A549 (cell line): ENCODE measurements around the gene COPZ2. TPM values are rescaled to one million over a fixed set of nuclear protein-coding genes. Genes with fewer than 3 reads are reported as not detected.

ENCODE experiments used
- ATAC-seq, 2 experiments: fragments of 200-7000 bp in 1 of 2; fragments of >200 bp in 1 of 2; cut with Nextera tagmentation in 1 of 2; cut with Tn5 transposase in 1 of 2; 3 replicates each; pipeline versions ENCODE4 v1.8.0 to v1.9.1; 2018 to 2020; ENCODE audit warnings: mild to moderate bottlenecking in 1 of 2, moderate library complexity in 1 of 2
- CTCF ChIA-PET: fragments of 300-600 bp; sonication (Branson Sonifier 250); formaldehyde crosslinking; extraction: SDS; loops from one replicate; lab custom pipeline; 2021; ENCODE audit warnings: antibody characterized with exemption, inconsistent platforms; lab: Yijun Ruan, JAX
- POLR2A ChIA-PET: fragments of 350-600 bp; formaldehyde crosslinking; extraction: SDS; loops from one replicate; lab custom pipeline; 2021; ENCODE audit warnings: antibody characterized with exemption, inconsistent platforms; lab: Yijun Ruan, JAX
- DNase-seq, 2 experiments: peaks; one replicate each; pipeline versions ENCODE4 v3.0.0 to v3.0.0-alpha.2; 2011 to 2016; ENCODE audit warnings: low read depth in 1 of 2, low spot score in 1 of 2
- FAIRE-seq: peaks from 2 replicates; lab custom pipeline; 2011; peaks lifted over from hg19 to GRCh38; lab: Jason Lieb, UNC
- H3K27ac ChIP-seq, 2 experiments: fragments of >200 bp; sonication (Bioruptor Twin); formaldehyde crosslinking; 3 replicates each; pipeline ENCODE4 v1.5.1; 2016 to 2017
- H3K4me1 ChIP-seq: fragments of >200 bp; sonication (Bioruptor Twin); formaldehyde crosslinking; 3 replicates; pipeline ENCODE4 v1.6.1; 2016
- H3K4me2 ChIP-seq: fragments of >200 bp; sonication (Bioruptor Twin); formaldehyde crosslinking; 3 replicates; pipeline ENCODE4 v1.6.1; 2016
- H3K4me3 ChIP-seq: fragments of >200 bp; sonication (Bioruptor Twin); formaldehyde crosslinking; 3 replicates; pipeline ENCODE4 v1.5.1; 2016
- H3K9me3 ChIP-seq: fragments of >200 bp; sonication (Bioruptor Twin); formaldehyde crosslinking; 3 replicates; pipeline ENCODE4 v1.6.1; 2016
- ATOH8 ChIP-seq: fragments of 250-450 bp; sonication (Bioruptor Pico); IDR thresholded peaks from 2 replicates; pipeline ENCODE4 v1.5.0; 2020; ENCODE audit warnings: low read depth, mild to moderate bottlenecking, moderate library complexity
- BCL3 ChIP-seq: fragments of >200 bp; sonication (Bioruptor Twin); formaldehyde crosslinking; IDR thresholded peaks from 3 replicates; pipeline ENCODE4 v1.6.1; 2016
- E2F6 ChIP-seq: IDR thresholded peaks from 2 replicates; pipeline ENCODE4 v1.6.1; 2012; ENCODE audit warnings: low read depth, borderline replicate concordance
- EHF ChIP-seq: fragments of 250-450 bp; sonication (Bioruptor Pico); IDR thresholded peaks from 2 replicates; pipeline ENCODE4 v1.5.0; 2020; ENCODE audit warnings: mild to moderate bottlenecking
- ESRRA ChIP-seq: fragments of 150-350 bp; IDR thresholded peaks from 2 replicates; pipeline ENCODE4 v1.6.1; 2014; ENCODE audit warnings: mild to moderate bottlenecking, low read length, borderline replicate concordance
- FOSB ChIP-seq: fragments of 250-450 bp; sonication (Bioruptor Pico); IDR thresholded peaks from 2 replicates; pipeline ENCODE4 v1.5.0; 2020; ENCODE audit warnings: mild to moderate bottlenecking, moderate library complexity
- FOXS1 ChIP-seq: fragments of 250-450 bp; sonication (Bioruptor Pico); IDR thresholded peaks from 2 replicates; pipeline ENCODE4 v1.5.0; 2020; ENCODE audit warnings: mild to moderate bottlenecking, moderate library complexity
- HDAC2 ChIP-seq: fragments of 200-600 bp; sonication (generic); IDR thresholded peaks from 2 replicates; pipeline ENCODE4 v1.6.1; 2016
- HES2 ChIP-seq: fragments of >200 bp; sonication (Bioruptor Twin); formaldehyde crosslinking; IDR thresholded peaks from 2 replicates; pipeline ENCODE4 v1.6.1; 2016
- HMGXB4 ChIP-seq: fragments of 250-450 bp; sonication (Bioruptor Pico); IDR thresholded peaks from 2 replicates; pipeline ENCODE4 v1.5.0; 2021; ENCODE audit warnings: mild to moderate bottlenecking, moderate library complexity, borderline replicate concordance
- HOXB5 ChIP-seq: fragments of 250-450 bp; sonication (Bioruptor Pico); IDR thresholded peaks from 2 replicates; pipeline ENCODE4 v1.5.0; 2020; ENCODE audit warnings: mild to moderate bottlenecking, moderate library complexity
- JUN ChIP-seq, 2 experiments: fragments of >200 bp; sonication (Bioruptor Twin); formaldehyde crosslinking; IDR thresholded peaks; 2 replicates in 1 of 2; 3 replicates in 1 of 2; pipeline ENCODE4 v1.6.1; 2016 to 2017
- KDM1A ChIP-seq: fragments of 200-600 bp; sonication (generic); IDR thresholded peaks from 2 replicates; pipeline ENCODE4 v1.6.1; 2016; ENCODE audit warnings: low read depth, mild to moderate bottlenecking
- MAX ChIP-seq: IDR thresholded peaks from 2 replicates; pipeline ENCODE4 v1.6.1; 2012
- MAZ ChIP-seq: fragments of 150-350 bp; IDR thresholded peaks from 2 replicates; pipeline ENCODE4 v1.6.1; 2014; ENCODE audit warnings: antibody characterized with exemption, low read depth, low read length, borderline replicate concordance
- NPAS2 ChIP-seq: fragments of 250-450 bp; sonication (Bioruptor Pico); IDR thresholded peaks from 2 replicates; pipeline ENCODE4 v1.8.0; 2022; ENCODE audit warnings: mild to moderate bottlenecking, moderate library complexity, borderline replicate concordance
- POLR2A ChIP-seq: IDR thresholded peaks from 2 replicates; pipeline ENCODE4 v1.6.1; 2012; ENCODE audit warnings: mild to moderate bottlenecking, low read length
- REST ChIP-seq: fragments of 200-600 bp; sonication (generic); IDR thresholded peaks from 2 replicates; pipeline ENCODE4 v1.6.1; 2016; ENCODE audit warnings: antibody characterized with exemption, mild to moderate bottlenecking, moderate library complexity
- SMC3 ChIP-seq: fragments of >200 bp; sonication (Bioruptor Twin); formaldehyde crosslinking; IDR thresholded peaks from 3 replicates; pipeline ENCODE4 v1.6.1; 2018; ENCODE audit warnings: inconsistent platforms
- ZC3H11A ChIP-seq: fragments of 450-650 bp; IDR thresholded peaks from 2 replicates; pipeline ENCODE4 v1.6.1; 2014; ENCODE audit warnings: antibody characterized with exemption, mild to moderate bottlenecking
- WGBS: methylation state at CpG from one replicate; pipeline ENCODE4 v1.1.6; 2017; ENCODE audit errors: missing lambda C conversion rate; 5-methylcytosine and 5-hydroxymethylcytosine counted together
- polyA plus RNA-seq, 4 experiments: library from polyadenylated mRNA; depleted of rRNA in 3 of 4; stranded (reverse); fragments of >200 nt; fragmentation: RNase III in 1 of 4; extraction: RNeasy Plus Mini Kit Qiagen cat#74134 plus additional on column Dnase treatment in 1 of 4; gene quantifications; 2 replicates in 3 of 4; 3 replicates in 1 of 4; pipeline ENCODE4 v1.2.3, GENCODE V29; 2011 to 2017

The COPZ2 gene
- polyA plus RNA-seq, 2 of the 4 experiments (the other 2 are of a cell fraction) = 10.6 to 19.3 TPM

- TF ChIP-seq E2F6 = no peak
Observed at GRCh38 chr17:48014595-48015111, 22.9 kb downstream of the COPZ2 start (continued).

- FAIRE-seq (no peak), ATAC-seq (no peak), DNase-seq (no peak)
- H3K4me1 ChIP-seq = 0 out of 3 replicates have a peak, but pooled peaks cover 3% of the 10 kb centered on the region
- no peaks in the 10 kb centered on the region for H3K9me3 ChIP-seq
- WGBS = 85% methylated on average over 6 of the region's 6 CpGs
- H3K27ac ChIP-seq = no peak overlapping the region
- no peak overlapping the region for H3K4me3 ChIP-seq
- H3K4me2 ChIP-seq = no peak overlapping the region
- POLR2A ChIA-PET = interaction anchor here (1.4 kb wide), 1 partner anchor 43 kb away, joined by 5 read pairs; the partner anchor contains the start of gene CDK5RAP3
- TF ChIP-seq HDAC2 = no peak
- TF ChIP-seq KDM1A = no peak
- no peak for TF ChIP-seq FOSB (CRISPR knock-in tag)
- no peak for TF ChIP-seq EHF (CRISPR knock-in tag)
- no peak for TF ChIP-seq NPAS2 (CRISPR knock-in tag)
- TF ChIP-seq ESRRA = no peak
- no peak for TF ChIP-seq HOXB5
- TF ChIP-seq E2F6 = no peak
- no peak for TF ChIP-seq HES2
- TF ChIP-seq JUN (IDR thresholded peaks at IDR 0.05) = no peak
- no peak for TF ChIP-seq MAZ
- no peak for TF ChIP-seq SMC3
- no peak for TF ChIP-seq HMGXB4
- TF ChIP-seq MAX = no peak
- no peak for TF ChIP-seq FOXS1 (CRISPR knock-in tag)
- TF ChIP-seq, all 56 proteins: peak for 0
- CTCF ChIA-PET = interaction anchor here (0.5 to 18.5 kb wide), 10 partner anchors 10 to 622 kb away, joined by 3 to 766 read pairs (median 50); partner anchors contain the start of genes CDK5RAP3, PNPO, PRR15L and SCRN2
Observed at GRCh38 chr17:48013876-48014594, 23.6 kb downstream of the COPZ2 start.

GRCh38 chr17:48012654-48013053 is 24.9 kb downstream of the COPZ2 start:
- POLR2A ChIA-PET = no interaction called here
- TF ChIP-seq ZC3H11A (no peak), HES2 (no peak), REST (no peak), SMC3 (no peak), POLR2A (no peak), BCL3 (no peak), JUN (IDR thresholded peaks at IDR 0.05) (no peak), ATOH8 (CRISPR knock-in tag) (no peak), NPAS2 (CRISPR knock-in tag) (no peak), E2F6 (no peak)
- Histone ChIP-seq H3K4me2 (no peak overlapping the region), H3K9me3 (no peaks in the 10 kb centered on the region), H3K4me3 (no peak overlapping the region), H3K4me1 (0 out of 3 replicates have a peak, but pooled peaks cover 3% of the 10 kb centered on the region), H3K27ac (no peak overlapping the region)
- CTCF ChIA-PET = interaction anchor here (0.6 to 18.5 kb wide), 6 partner anchors 7 to 108 kb away, joined by 3 to 766 read pairs (median 102); partner anchors contain the start of genes CDK5RAP3, PNPO and PRR15L
- ATAC-seq = no peak
- FAIRE-seq = no peak
- WGBS = 81% methylated on average over 5 of the region's 5 CpGs
- no peak for DNase-seq
